Right ventricle myocardium inferior (tissue), 1 donor: Measurements from ENCODE around the gene NT5DC1. TPM values are rescaled to one million over a fixed set of nuclear protein-coding genes. Genes with fewer than 3 reads are reported as not detected.

Experiments used
- ATAC-seq: fragments of 200-7000 bp; cut with Tn5 transposase; one replicate; pipeline ENCODE4 v1.9.1; 2020; ENCODE audit warnings: mild to moderate bottlenecking, moderate library complexity
- DNase-seq: peaks from one replicate; pipeline ENCODE4 v3.0.0; 2021; ENCODE audit errors: missing footprints
- intact Hi-C: fragments of 100-400 bp; cut with DNase I; formaldehyde crosslinking; loops from one replicate; pipeline ENCODE4 v1.11.0; 2022
- long read RNA-seq: library from polyadenylated mRNA; unstranded; transcript quantifications from one replicate; pipeline ENCODE4 v2.0.0, GENCODE V29; 2021
- total RNA-seq: library from RNA; stranded (reverse); fragmentation: NEBNext Ultra II Directional; extraction: Animal tissue kit (Norgen Biotek cat#: 25700); gene quantifications from one replicate; pipeline ENCODE4 v1.2.1, GENCODE V29; 2021
- donor health status: DM: no; HTN: yes; CAD: no; lungs with severe emphysema.

The NT5DC1 gene
- 49.9 TPM for total RNA-seq
- long read RNA-seq, full-length matches to known transcripts, result 50 of 54 reads
- long read RNA-seq, partial matches to known transcripts, result 1 of 54 reads
- long read RNA-seq, other reads (novel, unspliced or antisense), result 3 of 54 reads

DNA sequence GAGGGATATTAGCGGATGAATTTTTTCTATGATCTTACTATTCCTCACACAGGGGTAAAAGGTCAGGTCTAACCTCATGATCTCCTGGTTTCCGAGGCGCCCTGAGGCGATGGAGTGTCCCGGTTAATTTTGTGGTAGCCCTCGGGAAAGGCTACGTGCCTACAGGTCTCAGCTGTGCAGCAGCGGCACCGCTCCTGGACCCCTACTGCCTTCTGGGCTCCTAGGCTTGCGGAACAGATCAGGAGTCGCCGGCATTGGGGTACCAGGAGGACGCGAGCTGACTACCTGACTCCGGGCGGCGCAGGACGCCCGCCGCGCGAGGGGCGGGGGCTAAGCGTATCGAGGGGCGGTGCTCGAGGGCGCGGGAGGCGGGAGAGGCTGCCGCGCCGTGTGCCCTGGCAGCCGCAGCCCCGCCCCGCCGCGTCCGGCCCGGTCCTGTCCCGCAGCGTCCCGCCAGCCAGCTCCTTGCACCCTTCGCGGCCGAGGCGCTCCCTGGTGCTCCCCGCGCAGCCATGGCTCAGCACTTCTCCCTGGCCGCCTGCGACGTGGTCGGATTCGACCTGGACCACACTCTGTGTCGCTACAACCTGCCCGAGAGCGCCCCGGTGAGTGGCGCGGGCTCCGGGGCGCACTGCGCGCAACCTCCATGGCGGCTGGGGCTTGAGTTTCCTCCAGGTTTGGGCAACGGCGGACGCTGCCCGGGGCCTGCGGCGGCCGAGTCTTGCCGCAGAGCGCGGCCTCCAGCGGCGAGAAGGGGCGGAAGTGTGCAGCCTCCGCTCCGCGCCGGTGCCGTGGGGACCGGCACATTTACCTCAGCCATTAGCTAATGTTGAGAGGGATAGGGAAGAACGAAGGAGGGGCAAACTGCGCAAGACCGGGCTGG lies at the start of gene NT5DC1:
NT5DC1 (plus strand) TSS at position 435 of the 883 bp plus-strand sequence; CDS start at position 513, 78 bp downstream.
- intact Hi-C loops, result loop anchor here (2.0 to 10.0 kb wide), 2 partner anchors 92 to 114 kb away; no protein-coding TSS in a partner anchor
- peak; percentile 97 for ATAC-seq

DNA sequence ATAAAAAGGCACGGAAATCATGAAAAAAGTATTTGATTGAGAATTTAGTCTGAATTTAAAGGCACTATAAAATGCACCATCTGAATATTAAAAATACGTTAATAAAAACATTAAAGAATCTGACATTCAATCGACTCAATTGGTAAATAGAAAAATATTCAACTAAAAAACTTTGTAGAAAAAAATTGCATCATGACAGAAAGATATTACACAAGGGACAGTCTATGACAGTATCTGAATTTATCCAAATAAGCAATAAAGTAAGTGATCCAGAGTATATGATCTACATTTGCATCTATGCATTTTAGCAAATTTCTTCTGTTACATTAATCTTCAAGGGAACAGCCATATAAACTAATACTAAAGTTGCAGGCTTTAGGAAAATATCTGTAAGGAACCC lies 49.4 kb upstream of the NT5DC1 start:
- ATAC-seq (no peak), DNase-seq (no peak)
- intact Hi-C loops, result no loop called here

More for the DNA sequence above, at the start of gene NT5DC1:
- DNase-seq, result peak; percentile 93

DNA sequence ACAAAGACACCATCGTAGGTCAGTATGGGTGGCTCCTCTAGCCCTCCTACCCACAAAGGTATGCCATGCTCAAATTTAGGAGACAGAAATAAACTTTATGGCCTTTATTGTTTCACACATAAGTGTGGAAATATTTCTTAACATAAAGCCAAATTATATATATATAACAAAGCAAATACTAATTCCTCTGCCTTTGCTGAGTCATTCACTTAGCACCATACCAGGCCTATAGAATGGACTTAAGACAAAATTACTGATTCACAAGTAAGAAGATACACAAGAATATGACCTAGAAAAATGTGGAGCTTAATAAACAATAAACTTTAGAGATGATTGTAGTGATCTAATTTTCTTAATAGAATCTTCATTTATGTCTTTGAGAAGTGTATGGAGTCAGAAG lies 45.1 kb upstream of the NT5DC1 start:
- no peak for DNase-seq
- intact Hi-C loops, result no loop called here
- ATAC-seq, result no peak

DNA sequence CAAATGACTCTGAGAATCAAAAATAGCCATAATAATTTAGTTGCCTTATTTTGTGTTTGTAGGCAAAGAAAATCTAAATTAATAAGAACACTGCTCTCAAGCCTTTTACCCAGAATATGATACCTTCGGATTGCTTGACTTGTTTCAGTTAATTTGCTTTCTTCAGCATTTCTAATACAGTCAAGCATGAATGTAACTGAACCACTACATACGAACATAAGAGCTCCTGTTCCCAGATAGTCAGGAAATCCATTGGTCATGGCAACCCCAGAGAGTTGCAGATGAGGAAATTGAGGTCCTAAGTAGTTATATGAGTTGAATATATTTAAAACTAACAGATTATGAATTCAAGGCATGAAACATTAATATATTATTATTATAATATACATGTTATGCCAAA lies 42.9 kb upstream of the NT5DC1 start:
- DNase-seq (no peak), ATAC-seq (no peak)
- intact Hi-C loops, result no loop called here

DNA sequence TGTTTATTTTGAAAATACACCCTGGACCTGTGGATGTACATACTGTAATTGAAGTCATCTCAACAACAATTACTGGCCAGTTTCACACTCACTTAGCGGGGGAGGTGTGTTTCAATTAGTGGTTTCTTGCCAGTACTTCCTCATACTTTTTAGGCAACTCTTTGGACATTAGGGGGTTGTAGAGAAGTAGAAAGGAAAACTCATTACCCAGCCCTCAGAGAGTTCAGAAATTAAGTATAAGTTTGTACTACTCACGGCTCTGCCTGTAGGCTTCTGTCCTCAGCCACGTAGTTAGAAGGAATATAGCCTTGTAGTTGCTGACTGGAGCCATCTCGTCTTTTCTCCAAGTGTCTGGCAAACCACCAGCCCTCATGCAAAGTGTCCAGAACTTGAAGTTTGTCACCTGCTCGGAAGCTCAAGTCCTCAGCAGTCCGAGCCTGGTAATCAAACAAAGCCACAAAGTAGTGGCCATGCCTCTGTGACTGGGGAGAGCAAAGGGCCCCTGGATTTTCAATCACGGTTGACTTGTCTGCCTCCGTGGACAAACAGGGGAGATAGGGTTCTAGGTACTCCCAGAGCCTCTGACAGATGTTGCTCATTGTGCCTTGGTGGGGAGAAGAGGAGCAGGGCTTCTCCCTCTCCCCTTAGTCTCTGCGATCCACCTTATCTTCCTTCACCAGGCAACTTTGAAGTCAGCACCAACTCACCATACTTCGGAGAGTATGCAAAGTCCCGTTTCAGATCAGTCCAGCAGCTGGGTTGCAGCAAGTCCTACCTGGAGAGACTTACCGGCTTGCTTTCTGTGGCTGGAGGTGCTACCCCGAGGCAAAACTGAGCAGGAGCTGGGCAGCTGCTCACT lies 40.7 kb upstream of the NT5DC1 start:
- ATAC-seq, result peak; percentile 26
- DNase-seq, result no peak

DNA sequence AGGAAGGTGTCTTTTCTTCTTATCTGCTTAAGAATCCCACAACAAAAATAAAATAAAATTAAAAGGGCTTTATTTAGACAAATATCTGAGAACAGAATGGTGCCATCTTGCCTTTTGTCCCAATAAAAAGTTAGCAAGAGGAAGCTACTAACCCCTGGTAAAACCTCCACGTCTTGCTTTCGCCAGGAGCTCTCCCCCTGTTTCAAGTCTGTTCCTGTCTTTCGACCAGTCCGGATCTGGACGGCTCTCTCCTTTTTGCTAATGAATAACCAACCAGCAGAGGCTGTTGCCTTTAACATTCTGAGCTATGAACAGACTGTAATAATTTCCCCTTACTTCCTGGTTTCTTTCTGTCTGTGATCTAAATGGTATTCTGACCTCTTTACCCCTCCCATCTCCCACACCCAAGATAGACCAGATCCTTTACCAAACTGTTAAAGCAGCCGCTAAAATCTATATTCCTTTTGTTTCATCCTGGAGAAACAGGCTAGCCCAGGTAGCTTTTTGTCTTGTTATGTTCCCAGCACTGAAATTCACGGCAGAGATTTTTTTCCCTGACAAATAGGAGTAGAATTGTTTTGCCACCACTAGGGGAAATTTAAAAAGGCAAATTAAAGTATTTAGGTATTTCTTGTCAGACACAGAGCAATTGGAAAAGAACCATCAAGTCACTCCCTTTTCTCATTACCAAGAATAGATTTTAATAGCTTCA lies 39.9 kb upstream of the NT5DC1 start, which contains the start of gene FRK:
FRK (minus strand) TSS at position 320 of the 712 bp plus-strand sequence. CDS start 580 bp downstream, outside the sequence.
- intact Hi-C loops, result no loop called here
- ATAC-seq (peak; percentile 87), DNase-seq (no peak)

More for the DNA sequence above, 40.7 kb upstream of the NT5DC1 start:
- intact Hi-C loops, result no loop called here

DNA sequence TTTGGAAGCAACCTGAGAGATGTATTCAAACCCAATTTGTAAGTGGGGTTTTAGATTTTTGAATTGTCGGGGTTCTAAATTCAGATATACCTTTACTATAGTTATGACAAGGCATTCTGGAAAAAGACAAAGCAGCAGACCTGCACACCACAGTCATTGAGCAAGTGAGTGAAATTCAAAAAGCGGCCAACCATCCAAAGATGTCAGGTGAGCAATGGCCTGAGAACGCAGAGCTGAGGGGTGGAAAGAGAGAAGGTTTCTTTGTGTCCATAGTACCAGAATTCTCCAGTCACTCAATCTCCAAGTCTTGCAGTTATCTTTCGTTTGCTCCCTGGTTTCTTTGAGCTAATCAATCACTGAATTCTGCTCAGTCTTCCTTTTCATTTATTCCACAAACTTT lies 38.2 kb upstream of the NT5DC1 start:
- intact Hi-C loops, result no loop called here
- DNase-seq (no peak), ATAC-seq (no peak)

DNA sequence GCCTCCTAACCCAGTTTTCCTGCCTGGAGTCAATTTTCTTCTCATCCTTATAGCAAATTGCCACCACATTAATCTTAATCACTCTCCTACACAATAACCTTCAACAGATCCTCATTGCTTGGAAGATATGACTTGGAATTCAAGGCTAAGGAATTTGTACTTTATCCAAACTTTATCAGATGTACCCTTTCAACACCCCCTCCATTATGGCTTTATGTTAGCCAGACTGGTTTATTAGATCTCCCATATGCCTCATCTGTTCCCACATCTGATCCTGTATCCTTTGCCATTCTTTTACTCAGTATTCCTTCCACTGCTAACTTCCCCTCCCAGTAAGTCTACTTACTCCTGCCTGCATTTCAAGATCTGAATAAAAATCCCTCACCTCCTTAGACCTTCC lies 36.0 kb upstream of the NT5DC1 start:
- DNase-seq (no peak), ATAC-seq (no peak)
- intact Hi-C loops, result no loop called here

DNA sequence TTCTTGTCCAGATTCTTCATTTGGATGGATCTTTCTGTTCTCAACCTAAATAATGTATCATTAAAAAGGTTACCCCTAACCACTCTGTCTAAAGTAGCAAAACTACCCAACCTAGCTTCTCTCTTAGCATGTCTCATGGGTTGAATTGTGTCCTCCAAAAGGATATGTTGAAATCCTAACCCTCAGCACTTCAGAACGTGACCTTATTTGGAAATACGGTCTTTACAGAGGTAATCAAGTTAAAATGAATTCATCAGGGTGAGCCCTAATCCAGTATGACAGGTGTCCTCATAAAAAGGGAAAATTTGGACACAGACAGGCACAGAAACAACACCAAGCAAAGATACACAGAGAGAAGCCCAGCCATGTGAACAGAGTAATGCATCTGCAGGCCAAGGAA lies 33.9 kb upstream of the NT5DC1 start:
- intact Hi-C loops, result no loop called here
- no peak for DNase-seq
- no peak for ATAC-seq

DNA sequence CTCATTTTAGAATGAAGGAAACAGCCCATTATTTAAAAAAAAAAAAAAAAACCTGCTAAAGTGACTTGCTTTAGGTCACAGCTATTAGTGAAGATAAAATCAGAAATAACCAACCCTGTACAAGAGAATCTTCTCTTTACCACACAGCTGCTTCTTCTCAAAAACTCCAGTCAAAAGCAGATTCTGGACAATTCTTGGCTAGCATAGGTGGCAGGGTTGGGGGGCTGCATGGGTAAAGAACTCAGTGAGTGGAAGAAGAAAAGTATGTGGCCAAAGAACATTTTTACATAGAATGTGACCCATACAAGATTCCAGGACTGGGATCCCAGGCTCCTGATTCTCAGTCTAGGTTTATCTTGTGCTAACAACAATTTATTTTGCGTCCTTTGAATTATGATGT lies 30.6 kb upstream of the NT5DC1 start:
- ATAC-seq (no peak), DNase-seq (no peak)
- intact Hi-C loops, result no loop called here

DNA sequence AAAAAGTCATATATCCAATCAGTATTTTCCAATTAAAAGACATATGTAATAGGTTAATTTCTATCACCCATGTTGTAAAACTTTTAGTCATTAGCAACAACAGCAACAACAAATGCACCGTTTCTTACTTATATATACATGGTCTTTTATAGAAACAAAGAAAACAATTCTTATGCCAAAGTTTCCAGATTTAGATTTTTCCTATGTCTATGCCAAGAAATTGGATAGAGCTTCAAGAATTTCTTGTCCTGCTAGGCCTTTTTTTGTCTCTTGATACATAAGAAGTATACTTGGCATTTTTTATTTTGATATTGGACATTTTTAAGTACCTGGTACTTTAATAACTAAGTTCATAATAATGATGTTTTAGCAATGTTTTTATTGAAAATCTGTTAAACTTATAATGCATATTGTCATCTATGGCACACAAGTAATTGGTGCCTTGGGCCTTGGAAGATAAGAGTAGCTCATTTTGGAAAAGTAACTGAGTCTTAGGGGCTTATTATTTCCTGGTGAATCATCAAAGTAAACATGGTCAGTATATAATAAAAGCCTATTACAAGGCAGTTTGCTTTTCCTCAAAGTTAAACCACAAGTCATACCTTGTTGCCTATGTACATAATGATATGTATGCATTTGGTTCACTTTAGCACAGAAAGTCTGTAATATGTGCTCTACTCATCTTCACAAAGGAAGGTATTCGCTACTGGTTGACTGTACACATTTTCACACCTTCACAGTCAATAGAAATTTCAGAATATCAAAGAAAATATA lies 29.9 kb upstream of the NT5DC1 start:
- intact Hi-C loops, result no loop called here

DNA sequence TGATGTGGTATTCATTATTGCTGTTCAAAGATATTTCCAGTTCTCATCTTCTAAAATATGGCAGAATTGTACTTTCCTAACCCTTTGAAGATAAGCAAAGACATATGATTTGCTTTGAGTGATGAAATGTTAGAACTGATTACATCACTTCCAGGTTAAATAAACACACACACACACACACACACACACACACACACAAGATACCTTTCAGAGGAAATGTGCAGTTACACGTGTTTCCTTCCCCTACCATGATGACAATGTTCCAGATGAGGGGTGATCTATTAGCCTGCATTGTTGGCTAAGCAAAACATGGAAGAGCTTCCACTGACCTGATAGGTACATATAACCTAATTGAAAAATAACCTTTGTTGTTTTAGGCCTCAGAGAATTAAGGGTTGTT lies 28.3 kb upstream of the NT5DC1 start:
- ATAC-seq, result no peak
- no peak for DNase-seq
- intact Hi-C loops, result no loop called here

More for the DNA sequence above, 29.9 kb upstream of the NT5DC1 start:
- no peak for DNase-seq
- ATAC-seq, result no peak

DNA sequence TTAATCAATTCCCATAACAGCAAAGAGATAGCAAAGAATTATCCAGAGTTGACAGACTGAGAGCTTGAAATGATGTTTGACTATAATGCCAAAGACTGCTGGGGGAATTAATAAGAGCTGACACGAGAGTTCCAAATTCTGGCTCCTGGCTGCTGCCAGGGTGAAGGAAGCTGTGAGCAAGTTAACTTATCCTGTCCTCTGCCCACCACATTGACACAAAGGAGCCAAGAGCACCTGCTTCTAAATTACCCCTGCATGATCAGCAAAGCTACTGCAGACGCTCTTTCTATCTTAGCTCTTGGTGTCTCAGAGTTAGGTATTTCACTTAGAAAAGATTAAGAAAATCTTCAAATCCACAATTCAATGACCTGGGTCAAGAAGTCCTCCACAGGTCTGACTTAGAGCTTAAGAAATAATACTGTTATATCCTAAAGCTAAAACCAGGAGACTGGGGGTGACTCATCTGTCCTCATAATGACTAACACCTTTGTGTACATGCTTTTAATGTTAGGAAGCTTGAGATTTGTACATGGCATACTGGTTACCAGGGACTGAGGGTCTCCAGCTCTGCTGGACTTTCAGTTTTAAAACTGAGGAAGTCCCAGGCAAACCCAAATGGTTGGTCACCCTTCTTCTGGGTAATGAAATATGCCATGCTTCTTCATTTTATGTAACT lies 26.8 kb upstream of the NT5DC1 start:
- intact Hi-C loops, result no loop called here
- DNase-seq (no peak), ATAC-seq (no peak)

DNA sequence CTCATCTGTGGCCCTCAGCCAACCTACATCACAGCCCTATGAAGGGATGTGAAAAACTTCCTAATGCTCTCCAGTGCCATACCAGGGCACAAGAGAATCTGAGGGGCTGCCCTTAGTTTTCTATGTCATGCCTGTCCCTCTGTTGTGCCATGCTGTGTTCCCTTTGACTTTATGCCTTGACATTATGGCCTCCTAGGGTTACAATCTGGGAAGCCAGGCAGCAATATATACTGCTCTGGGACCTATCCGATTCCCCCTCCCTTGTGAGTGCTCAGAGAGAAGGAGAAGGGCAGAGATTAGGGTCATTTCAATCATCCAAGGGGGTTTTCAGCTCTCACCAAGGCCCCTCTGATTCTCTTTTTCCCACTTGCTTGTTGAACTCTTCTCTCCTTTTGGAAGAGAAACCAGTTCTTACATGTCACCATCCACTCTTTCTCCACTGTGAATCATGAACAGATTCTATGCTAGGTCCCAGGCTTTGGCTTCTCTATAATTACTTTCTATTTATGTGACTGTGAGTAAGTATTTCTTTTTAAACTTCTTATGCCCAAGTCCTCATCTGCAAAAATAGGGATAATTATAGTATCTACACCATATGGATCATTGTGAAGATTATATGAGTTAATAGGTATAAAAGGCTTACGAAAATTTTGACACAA lies 25.8 kb upstream of the NT5DC1 start:
- no peak for DNase-seq
- ATAC-seq, result no peak
- intact Hi-C loops, result no loop called here

DNA sequence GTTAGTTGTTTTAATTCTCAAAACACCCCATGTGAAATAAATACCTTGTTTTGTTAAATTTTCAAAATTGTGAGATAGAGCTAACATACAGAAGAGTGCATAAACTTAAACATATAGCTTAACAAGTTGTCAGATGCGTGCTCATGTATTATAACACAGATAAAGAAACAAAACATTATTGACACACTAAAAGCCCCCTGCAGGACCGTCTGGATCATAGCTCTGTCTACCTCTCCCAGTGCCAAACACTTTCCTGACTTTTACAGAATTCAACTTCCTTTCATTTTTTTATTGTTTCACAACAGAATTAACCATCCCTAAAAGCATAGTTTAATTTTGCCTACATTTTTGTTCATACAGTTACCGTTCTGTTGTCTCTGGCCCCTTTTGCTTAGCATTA lies 22.1 kb upstream of the NT5DC1 start:
- intact Hi-C loops, result no loop called here
- ATAC-seq (no peak), DNase-seq (no peak)

DNA sequence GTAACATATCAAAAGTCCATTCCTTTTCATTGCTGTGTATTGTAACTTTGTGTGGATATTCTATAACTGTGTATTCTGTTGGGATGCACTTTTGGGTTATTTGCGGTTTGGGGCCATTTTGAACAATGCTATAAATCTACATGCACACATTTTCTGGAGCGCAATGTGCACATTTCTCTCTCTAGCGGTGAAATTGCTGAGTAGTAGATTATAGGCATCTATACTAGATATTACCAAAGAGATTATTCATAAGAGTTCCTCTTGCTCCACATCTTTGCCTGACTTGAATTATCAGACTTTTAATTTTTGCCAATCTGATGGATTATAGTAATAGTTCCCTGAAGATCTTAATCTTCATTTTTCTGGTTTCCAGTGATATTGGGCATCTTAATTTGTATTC lies 21.7 kb upstream of the NT5DC1 start:
- DNase-seq, result no peak
- ATAC-seq, result no peak
- intact Hi-C loops, result no loop called here

DNA sequence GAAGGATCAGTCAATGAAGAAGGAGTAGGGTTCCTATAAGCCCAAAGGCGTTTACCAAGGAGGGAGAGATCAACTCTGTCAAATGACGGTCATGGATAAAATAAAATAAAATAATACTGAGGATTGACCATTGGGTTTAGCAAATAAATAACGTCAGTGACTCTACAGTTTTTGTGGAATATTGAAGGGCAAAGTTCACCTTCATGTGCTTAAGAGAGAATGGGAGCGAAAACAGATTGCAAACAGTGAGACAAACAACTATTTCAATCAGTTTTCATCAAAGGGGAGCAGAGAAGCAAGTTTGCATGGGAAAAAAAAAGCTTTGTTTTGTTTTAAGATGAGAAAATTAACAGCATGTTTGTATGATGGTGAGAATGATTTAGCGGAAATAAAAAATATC lies 17.6 kb upstream of the NT5DC1 start:
- no peak for DNase-seq
- no peak for ATAC-seq
- intact Hi-C loops, result no loop called here
